PC-9 (cell line): Measurements from ENCODE around the gene DYRK4. TPM values are rescaled to one million over a fixed set of nuclear protein-coding genes. Genes with fewer than 3 reads are reported as not detected.

Experiments used
- BruUV-seq: library from RNA; stranded (reverse); fragments of 400-500 nt; replicated peaks from 2 replicates; lab custom pipeline; 2021; lab: Mats Ljungman, UMichigan
- CTCF ChIA-PET: fragments of 300-600 bp; sonication (Branson Sonifier 250); formaldehyde crosslinking; loops from one replicate; lab custom pipeline; 2022; ENCODE audit warnings: antibody characterized with exemption; lab: Charles Lee
- POLR2A ChIA-PET: fragments of 300-600 bp; sonication (Branson Sonifier 250); formaldehyde crosslinking; loops from one replicate; lab custom pipeline; 2022; ENCODE audit warnings: antibody characterized with exemption; ENCODE audit not compliant: unreplicated experiment; lab: Charles Lee
- DNase-seq, 2 experiments: peaks; one replicate each; pipeline versions ENCODE4 v3.0.0 to v3.0.0-alpha.2; 2015 to 2022; ENCODE audit warnings: mixed read lengths in 1 of 2
- H2AFZ ChIP-seq: fragments of 200-600 bp; sonication (generic); 2 replicates; pipeline ENCODE4 v1.8.1; 2017; ENCODE audit warnings: antibody characterized with exemption
- H3F3A ChIP-seq: fragments of 200-600 bp; sonication (generic); 2 replicates; pipeline ENCODE4 v1.8.1; 2017; ENCODE audit warnings: antibody characterized with exemption, mild to moderate bottlenecking, low read depth; ENCODE audit not compliant: insufficient read depth
- H3K27ac ChIP-seq: fragments of 200-600 bp; sonication (generic); 2 replicates; pipeline ENCODE4 v1.6.1; 2016; ENCODE audit warnings: mixed run types
- H3K27me3 ChIP-seq: fragments of 200-600 bp; sonication (generic); 2 replicates; pipeline ENCODE4 v1.6.1; 2016; ENCODE audit warnings: low read depth, mixed run types; ENCODE audit not compliant: insufficient read depth
- H3K36me3 ChIP-seq: fragments of 200-600 bp; sonication (generic); 2 replicates; pipeline ENCODE4 v1.6.1; 2016; ENCODE audit warnings: low read depth, mixed run types
- H3K4me1 ChIP-seq: fragments of 200-600 bp; sonication (generic); replicated peaks from 2 replicates; pipeline ENCODE4 v1.6.1; 2016; ENCODE audit warnings: mixed run types; ENCODE audit not compliant: insufficient read depth
- H3K4me2 ChIP-seq: fragments of 200-600 bp; sonication (generic); 2 replicates; pipeline ENCODE4 v1.6.1; 2017; ENCODE audit warnings: mixed run types
- H3K4me3 ChIP-seq: fragments of 200-600 bp; sonication (generic); 2 replicates; pipeline ENCODE4 v1.6.1; 2016; ENCODE audit warnings: mixed run types
- H3K79me2 ChIP-seq: fragments of 200-600 bp; sonication (generic); 2 replicates; pipeline ENCODE4 v1.6.1; 2017; ENCODE audit warnings: low read depth, mixed run types
- H3K9me2 ChIP-seq: fragments of 200-600 bp; sonication (generic); 2 replicates; pipeline ENCODE4 v1.8.1; 2017; ENCODE audit warnings: mild to moderate bottlenecking; ENCODE audit not compliant: insufficient read depth
- H3K9me3 ChIP-seq: fragments of 200-600 bp; sonication (generic); 2 replicates; pipeline ENCODE4 v1.8.1; 2016; ENCODE audit warnings: low read depth; ENCODE audit not compliant: insufficient read depth
- H4K20me1 ChIP-seq: fragments of 200-600 bp; sonication (generic); 2 replicates; pipeline ENCODE4 v1.8.1; 2017; ENCODE audit not compliant: insufficient read depth
- CTCF ChIP-seq: fragments of 200-600 bp; sonication (generic); conservative IDR thresholded peaks from 2 replicates; pipeline ENCODE4 v1.6.1; 2017; ENCODE audit warnings: mixed run types, antibody characterized with exemption, mild to moderate bottlenecking, moderate library complexity
- EZH2 ChIP-seq: fragments of 200-600 bp; sonication (generic); IDR thresholded peaks from 2 replicates; pipeline ENCODE4 v1.8.0; 2017; ENCODE audit warnings: antibody characterized with exemption, low read depth
- intact Hi-C: fragments of 100-400 bp; cut with micrococcal nuclease; formaldehyde crosslinking; loops from one replicate; pipeline ENCODE4 v1.10.0; 2022; ENCODE audit not compliant: unreplicated experiment
- total RNA-seq: library from RNA; stranded (reverse); gene quantifications from 2 replicates; pipeline ENCODE4 v1.2.3, GENCODE V29; 2021

The DYRK4 gene
- total RNA-seq, 1 experiment from 2014 or later, result 41.8 TPM

DNA sequence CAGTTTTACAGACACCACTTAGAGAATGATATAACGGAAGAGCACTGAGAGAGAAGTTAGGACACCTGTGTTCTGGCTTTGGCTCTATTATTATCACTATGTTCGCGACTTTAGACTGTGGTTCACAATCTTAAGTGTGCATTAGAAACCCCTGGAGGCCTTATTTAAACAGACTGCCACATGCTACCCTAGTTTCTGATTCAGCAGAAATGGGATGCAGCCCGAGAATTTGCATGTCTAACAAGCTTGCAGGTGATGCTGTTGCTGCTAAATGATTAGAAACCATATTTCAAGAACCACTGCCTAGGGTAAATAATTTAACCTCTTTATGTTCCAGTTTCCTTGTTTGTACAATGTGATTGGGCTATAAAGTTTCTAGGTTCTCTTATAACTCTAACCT, 26.9 kb upstream of the DYRK4 start:
- intact Hi-C loops, result loop anchor here (5.0 kb wide), 2 partner anchors 112 to 222 kb away; partner anchors contain the start of genes AKAP3 and NDUFA9
- BruUV-seq, result no TSS peak
- peaks cover 6% of the 10 kb centered on the region; the same call in 1 of the 2 replicates for H4K20me1 ChIP-seq
- POLR2A ChIA-PET, result no interaction called here
- H3K4me2 ChIP-seq, result no peak overlapping the region
- 0 out of 2 replicates have a peak, but pooled peaks cover 3% of the 10 kb centered on the region for H3F3A ChIP-seq
- peaks cover 31% of the 10 kb centered on the region for H3K79me2 ChIP-seq
- H2AFZ ChIP-seq, result no peak overlapping the region
- no peaks in the 10 kb centered on the region for H3K36me3 ChIP-seq
- CTCF ChIA-PET, result no interaction called here
- no peaks in the 10 kb centered on the region for H3K27me3 ChIP-seq
- no peak overlapping the region for H3K27ac ChIP-seq
- H3K9me2 ChIP-seq, result no peaks in the 10 kb centered on the region
- DNase-seq, result no peak
- peaks cover 18% of the 10 kb centered on the region for H3K4me1 ChIP-seq
- no peak overlapping the region for H3K4me3 ChIP-seq
- no peaks in the 10 kb centered on the region for H3K9me3 ChIP-seq
- no peak for TF ChIP-seq EZH2
- TF ChIP-seq CTCF, result no peak

DNA sequence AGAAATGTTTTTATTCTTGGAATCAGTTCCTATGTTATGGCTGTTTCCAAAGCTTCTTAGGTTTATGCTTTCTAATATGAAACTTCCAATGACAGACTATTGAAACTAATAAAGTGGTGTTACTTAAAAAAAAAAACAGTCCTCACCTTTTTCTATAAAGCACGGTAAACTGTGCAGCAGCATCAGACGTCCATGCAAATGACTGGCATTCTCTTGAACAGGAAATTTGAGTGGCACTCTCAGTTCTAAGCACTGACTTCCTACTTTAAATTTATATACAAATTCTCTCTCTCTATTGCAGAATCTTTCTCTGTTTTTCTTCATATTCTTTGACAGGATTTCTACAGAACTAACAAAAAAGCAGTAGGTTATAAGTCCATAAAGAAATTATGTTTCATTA, 26.1 kb upstream of the DYRK4 start:
- no peak for DNase-seq
- H3K4me2 ChIP-seq, result no peak overlapping the region
- no peaks in the 10 kb centered on the region for H3K36me3 ChIP-seq
- peaks cover 38% of the 10 kb centered on the region for H3K79me2 ChIP-seq
- 0 out of 2 replicates have a peak, but pooled peaks cover 3% of the 10 kb centered on the region for H3F3A ChIP-seq
- H3K9me2 ChIP-seq, result no peaks in the 10 kb centered on the region
- no peak for TF ChIP-seq EZH2
- no peak for TF ChIP-seq CTCF
- peaks cover 6% of the 10 kb centered on the region; the same call in 1 of the 2 replicates for H4K20me1 ChIP-seq
- CTCF ChIA-PET, result no interaction called here
- no peak overlapping the region for H3K4me3 ChIP-seq
- H3K27ac ChIP-seq, result no peak overlapping the region
- H3K27me3 ChIP-seq, result no peaks in the 10 kb centered on the region
- intact Hi-C loops, result loop anchor here (5.0 kb wide), 2 partner anchors 111 to 221 kb away; partner anchors contain the start of genes AKAP3 and NDUFA9
- no peaks in the 10 kb centered on the region for H3K9me3 ChIP-seq
- POLR2A ChIA-PET, result no interaction called here
- H3K4me1 ChIP-seq, result peaks cover 20% of the 10 kb centered on the region
- H2AFZ ChIP-seq, result no peak overlapping the region
- no TSS peak for BruUV-seq

- POLR2A ChIA-PET, result interaction anchor here (0.6 kb wide), 1 partner anchor 319 kb away, joined by 4 read pairs; no protein-coding TSS in a partner anchor
Observed at GRCh38 chr12:4538207-4539160, 23.5 kb upstream of the DYRK4 start, which contains the start of gene RAD51AP1. Gene RAD51AP1 (plus strand): TSS chr12:4538890. CDS start chr12:4538940, 50 bp downstream.

More at GRCh38 chr12:4538207-4539160, 23.5 kb upstream of the DYRK4 start, which contains the start of gene RAD51AP1:
- H3K4me3 ChIP-seq, result peak within 1 kb of the TSS; percentile 77
- intact Hi-C loops, result loop anchor here (5.0 kb wide), 2 partner anchors 109 to 219 kb away; partner anchors contain the start of genes AKAP3 and NDUFA9
- peaks cover 4% of the 10 kb centered on the region; the same call in 1 of the 2 replicates for H4K20me1 ChIP-seq
- peaks cover 20% of the 10 kb centered on the region for H3K4me1 ChIP-seq
- H3K36me3 ChIP-seq, result no peaks in the 10 kb centered on the region
- H3K79me2 ChIP-seq, result peaks cover 44% of the 10 kb centered on the region
- CTCF ChIA-PET, result interaction anchor here (0.6 kb wide), 1 partner anchor 311 kb away, joined by 3 read pairs; no protein-coding TSS in a partner anchor
- no peaks in the 10 kb centered on the region for H3K9me2 ChIP-seq
- H3K9me3 ChIP-seq, result no peaks in the 10 kb centered on the region
- DNase-seq, result peak; percentile 93 to 96
- H2AFZ ChIP-seq, result peak within 1 kb of the TSS; percentile 92
- BruUV-seq, result TSS peak; percentile 56
- peak within 1 kb of the TSS; percentile 41; the same call in 1 of the 2 replicates for H3K27ac ChIP-seq
- H3K27me3 ChIP-seq, result no peaks in the 10 kb centered on the region
- TF ChIP-seq CTCF (no peak), EZH2 (no peak)
- H3K4me2 ChIP-seq, result peak within 1 kb of the TSS; percentile 93
- 0 out of 2 replicates have a peak, but pooled peaks cover 3% of the 10 kb centered on the region for H3F3A ChIP-seq
